Muscle of leg (tissue), 11 donors: Measurements from ENCODE around the gene PSMC3. TPM values are rescaled to one million over a fixed set of nuclear protein-coding genes. Genes with fewer than 3 reads are reported as not detected.

Source experiments
- DNase-seq: peaks from one replicate; pipeline ENCODE4 v3.0.0; 2013
- H3K27ac ChIP-seq: one replicate; pipeline ENCODE4 v1.5.1; 2013; ENCODE audit warnings: mild to moderate bottlenecking, low read length, control low read depth
- H3K27me3 ChIP-seq: one replicate; pipeline ENCODE4 v1.6.1; 2013; ENCODE audit warnings: low read length; ENCODE audit not compliant: control insufficient read depth, insufficient read depth
- H3K36me3 ChIP-seq: one replicate; pipeline ENCODE4 v1.6.1; 2013; ENCODE audit warnings: low read length; ENCODE audit not compliant: control insufficient read depth, insufficient read depth
- H3K4me1 ChIP-seq: one replicate; pipeline ENCODE4 v1.6.1; 2013; ENCODE audit warnings: low read length; ENCODE audit not compliant: control insufficient read depth, insufficient read depth
- H3K4me3 ChIP-seq: one replicate; pipeline ENCODE4 v1.5.1; 2013; ENCODE audit warnings: low read length, control low read depth
- H3K9me3 ChIP-seq: replicated peaks from 2 replicates; pipeline ENCODE4 v1.6.1; 2013; ENCODE audit warnings: low read depth, low read length; ENCODE audit not compliant: control insufficient read depth
- WGBS: methylation state at CpG from one replicate; pipeline ENCODE4 v1.1.5; 2013; ENCODE audit warnings: missing lambda C conversion rate; ENCODE audit not compliant: insufficient coverage; 5-methylcytosine and 5-hydroxymethylcytosine counted together
- polyA plus RNA-seq, 8 donors: library from polyadenylated mRNA; unstranded; fragments of 120-200 nt; gene quantifications; one replicate each; pipeline versions ENCODE4 v1.2.1 to v1.2.3, GENCODE V29; 2013; ENCODE audit warnings: inconsistent platforms in 1 of 8, low replicate concordance in 1 of 8; ENCODE audit not compliant: insufficient read length in 8 of 8, insufficient read depth in 1 of 8
- total RNA-seq: library from RNA; stranded (reverse); fragments of 120-200 nt; gene quantifications from one replicate; pipeline ENCODE4 v1.2.4, GENCODE V29; 2013

PSMC3 gene
- total and polyA plus RNA-seq, 9 donors = 99.1 to 159 (median 136) TPM

DNA sequence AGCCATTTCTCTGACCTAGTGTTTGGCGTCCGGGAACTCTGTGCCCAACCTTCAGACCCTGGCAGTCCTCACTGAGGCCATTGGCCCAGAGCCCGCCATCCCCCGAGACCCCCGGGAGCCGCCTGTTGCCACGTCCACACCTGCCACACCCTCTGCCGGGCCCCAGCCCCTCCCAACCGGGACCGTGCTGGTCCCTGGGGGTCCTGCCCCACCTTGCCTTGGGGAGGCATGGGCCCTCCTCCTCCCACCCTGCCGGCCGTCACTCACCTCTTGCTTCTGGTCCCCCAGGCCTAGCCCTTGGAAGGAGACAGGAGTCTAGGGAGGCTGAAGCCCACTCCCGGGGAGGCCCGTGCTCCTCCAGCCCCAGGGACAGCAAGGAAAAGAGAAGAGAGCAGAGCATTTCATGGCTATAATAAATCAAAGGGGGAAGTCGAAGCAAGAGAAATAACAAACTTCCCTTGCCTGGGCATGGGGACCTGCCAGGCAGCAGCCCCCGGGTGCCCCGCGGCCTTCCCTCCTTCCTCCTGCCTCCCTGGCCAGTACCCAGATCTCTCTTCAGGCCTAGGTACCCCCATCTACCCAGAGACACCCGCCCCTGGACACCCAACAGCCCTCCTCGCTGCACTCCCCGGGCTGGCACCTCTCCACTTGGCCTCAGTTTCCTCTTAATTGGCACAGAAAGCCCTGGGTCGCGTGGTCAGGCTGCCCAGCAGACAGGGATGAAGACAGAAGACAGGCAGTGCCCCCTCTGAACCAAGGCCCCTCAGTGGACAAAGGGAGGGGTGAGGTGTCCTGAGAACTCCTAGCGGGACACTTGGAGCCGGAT, 30.8 kb downstream of the PSMC3 start:
- Histone ChIP-seq H3K27ac (peak overlapping the region; percentile 86), H3K4me1 (peaks cover 52% of the 10 kb centered on the region), H3K4me3 (no peak overlapping the region), H3K36me3 (no peaks in the 10 kb centered on the region), H3K9me3 (no peaks in the 10 kb centered on the region), H3K27me3 (no peaks in the 10 kb centered on the region)
- WGBS = 71% methylated on average over 17 of the region's 25 CpGs
- DNase-seq = peak; percentile 10

DNA sequence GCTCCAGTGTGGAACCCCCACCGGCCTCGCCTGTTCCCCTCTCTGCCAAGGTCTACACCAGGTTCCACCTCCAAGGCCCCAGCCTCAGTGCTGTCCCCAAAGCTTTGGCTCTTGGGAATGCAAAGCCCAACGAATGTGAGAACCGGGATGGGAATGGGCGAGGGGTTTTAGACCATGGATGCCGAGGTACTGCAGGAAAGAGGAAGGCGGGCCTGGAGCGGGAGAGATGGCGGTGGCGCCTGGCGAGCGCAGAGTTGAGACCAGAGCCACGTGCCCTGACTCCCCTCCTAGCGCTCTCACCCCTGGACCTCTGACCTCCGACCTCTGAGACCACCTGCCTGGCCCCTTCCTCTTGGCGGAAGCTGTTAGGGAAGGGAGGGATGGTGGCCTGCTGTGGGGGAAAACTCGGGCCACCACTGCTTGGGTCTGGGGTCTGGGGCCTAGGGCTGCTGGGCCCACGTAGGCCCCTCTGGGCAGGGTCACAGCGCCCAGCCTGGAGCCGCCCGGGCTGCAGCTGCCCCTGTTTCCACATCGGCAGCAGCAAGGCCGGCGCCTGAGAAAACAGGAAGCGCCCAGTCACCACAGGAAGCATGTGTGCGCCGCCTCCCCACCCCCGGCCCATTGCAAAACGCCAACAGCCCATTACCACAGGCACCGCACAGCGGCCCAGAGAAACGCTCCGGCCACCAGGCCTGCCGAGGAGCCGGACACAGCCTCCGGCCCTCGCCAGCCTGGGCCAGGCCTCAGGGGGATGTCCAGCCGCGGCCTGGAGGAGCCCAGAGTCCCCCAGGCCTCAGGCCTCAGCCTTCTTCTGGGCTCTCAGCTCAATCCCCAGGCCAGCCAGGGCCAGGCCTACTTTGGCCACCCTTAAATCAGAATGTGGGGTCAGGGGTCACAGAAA, 31.7 kb downstream of the PSMC3 start:
- peak; percentile 66 for DNase-seq
- peak overlapping the region; percentile 86 for H3K27ac ChIP-seq
- H3K27me3 ChIP-seq = no peaks in the 10 kb centered on the region
- WGBS = 64% methylated on average over 28 of the region's 39 CpGs
- no peak overlapping the region for H3K4me3 ChIP-seq
- no peaks in the 10 kb centered on the region for H3K36me3 ChIP-seq
- H3K9me3 ChIP-seq = no peaks in the 10 kb centered on the region
- peaks cover 45% of the 10 kb centered on the region for H3K4me1 ChIP-seq

DNA sequence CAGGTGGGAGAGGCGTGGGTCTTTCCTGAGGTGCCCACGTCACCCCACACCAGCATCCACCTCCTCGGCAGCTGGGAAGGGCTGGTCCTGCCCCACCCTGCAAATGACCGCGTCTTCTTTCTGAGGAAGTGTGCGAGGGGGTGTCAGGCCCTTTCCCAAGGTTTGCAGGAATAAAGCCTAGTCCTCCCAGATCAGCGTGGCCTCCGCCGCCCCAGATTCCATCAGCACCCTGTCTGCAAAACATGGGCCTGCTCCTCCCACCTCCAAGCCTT, 32.3 kb downstream of the PSMC3 start:
- Histone ChIP-seq H3K4me3 (no peak overlapping the region), H3K27ac (peak overlapping the region; percentile 86), H3K36me3 (no peaks in the 10 kb centered on the region), H3K9me3 (no peaks in the 10 kb centered on the region), H3K27me3 (no peaks in the 10 kb centered on the region), H3K4me1 (peaks cover 45% of the 10 kb centered on the region)
- DNase-seq = peak; percentile 10
- WGBS = 79% methylated on average over 8 of the region's 9 CpGs

DNA sequence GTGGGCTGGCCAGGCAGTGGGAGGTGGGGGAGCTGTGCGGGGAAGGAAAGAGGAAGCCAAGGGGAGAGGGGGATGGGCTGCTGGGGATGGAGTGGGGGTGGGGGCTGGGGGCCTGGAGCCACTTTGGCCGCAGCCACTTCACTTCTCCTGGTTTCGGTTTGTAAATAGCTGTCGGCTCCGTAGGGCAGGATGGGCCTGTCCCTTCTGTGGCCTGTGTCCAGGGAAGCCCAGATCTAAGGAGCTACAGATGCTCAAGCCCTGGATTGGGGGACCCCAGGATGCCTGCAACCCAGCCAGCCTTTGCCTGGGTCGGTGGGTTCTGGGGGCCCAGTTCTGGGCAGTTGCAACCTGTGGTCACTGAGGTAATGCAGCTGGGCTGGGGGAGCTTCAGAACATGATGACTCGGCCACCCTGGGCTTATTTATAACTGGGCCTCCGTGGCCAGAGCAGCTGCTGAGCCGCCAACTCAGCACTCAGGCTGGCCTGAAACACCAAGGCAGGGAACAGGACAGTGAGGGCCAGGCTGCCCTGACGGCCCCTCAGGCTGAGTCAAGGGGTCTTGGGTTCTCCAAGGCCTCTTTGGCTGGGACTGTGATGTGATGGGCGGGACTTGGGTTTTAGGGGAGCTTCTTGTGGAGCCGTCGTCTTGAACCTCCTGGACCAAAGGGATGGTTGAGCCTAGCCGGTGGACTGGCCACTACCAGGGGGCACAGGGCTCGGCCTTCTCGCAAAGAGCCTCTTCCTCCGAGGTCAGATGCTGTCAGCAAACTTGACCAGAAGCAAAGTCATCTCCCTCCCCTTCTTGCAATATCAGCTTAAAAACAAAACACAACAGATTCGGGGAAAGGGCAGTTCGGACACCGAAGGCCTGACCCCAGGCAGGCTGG, 32.8 kb downstream of the PSMC3 start:
- no peaks in the 10 kb centered on the region for H3K9me3 ChIP-seq
- H3K36me3 ChIP-seq = no peaks in the 10 kb centered on the region
- peak; percentile 77 for DNase-seq
- H3K4me3 ChIP-seq = no peak overlapping the region
- peak overlapping the region; percentile 86 for H3K27ac ChIP-seq
- H3K27me3 ChIP-seq = no peaks in the 10 kb centered on the region
- peaks cover 43% of the 10 kb centered on the region for H3K4me1 ChIP-seq
- 47% methylated on average over 13 of the region's 20 CpGs for WGBS

DNA sequence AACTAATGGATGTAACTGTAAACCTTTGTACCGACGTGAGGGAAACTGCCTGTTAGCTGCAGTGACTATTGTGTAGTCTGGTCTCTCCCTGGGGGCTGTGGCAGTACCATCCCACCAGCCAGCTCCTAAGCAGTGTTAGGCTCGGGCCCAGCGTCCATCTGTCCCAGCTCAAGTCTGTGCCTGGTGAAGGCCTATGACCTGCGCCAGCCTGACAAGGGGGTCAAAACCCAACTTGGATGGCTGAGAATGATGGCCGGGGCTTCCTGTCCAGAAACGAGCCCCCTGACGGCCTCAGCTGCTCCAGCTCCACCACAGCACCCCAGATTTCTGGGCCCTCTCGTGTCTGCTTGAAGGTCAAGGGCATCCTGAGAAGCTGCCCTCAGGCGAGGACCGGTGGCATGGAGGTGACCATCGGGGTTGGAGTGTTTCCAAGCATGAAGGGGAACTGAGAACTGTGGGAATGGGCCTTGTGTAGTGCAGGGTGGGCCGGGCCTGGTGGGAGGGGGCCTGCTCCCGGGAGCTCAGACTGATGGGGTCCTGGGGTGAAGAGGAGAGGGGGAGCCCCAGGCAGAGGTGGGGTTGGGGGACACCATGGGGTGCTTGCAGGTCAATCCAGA, 33.6 kb downstream of the PSMC3 start:
- H3K4me3 ChIP-seq = no peak overlapping the region
- H3K4me1 ChIP-seq = peaks cover 43% of the 10 kb centered on the region
- no peak for DNase-seq
- peak overlapping the region; percentile 59 for H3K27ac ChIP-seq
- no peaks in the 10 kb centered on the region for H3K27me3 ChIP-seq
- WGBS = 79% methylated on average over 9 of the region's 14 CpGs
- H3K9me3 ChIP-seq = no peaks in the 10 kb centered on the region
- H3K36me3 ChIP-seq = no peaks in the 10 kb centered on the region

DNA sequence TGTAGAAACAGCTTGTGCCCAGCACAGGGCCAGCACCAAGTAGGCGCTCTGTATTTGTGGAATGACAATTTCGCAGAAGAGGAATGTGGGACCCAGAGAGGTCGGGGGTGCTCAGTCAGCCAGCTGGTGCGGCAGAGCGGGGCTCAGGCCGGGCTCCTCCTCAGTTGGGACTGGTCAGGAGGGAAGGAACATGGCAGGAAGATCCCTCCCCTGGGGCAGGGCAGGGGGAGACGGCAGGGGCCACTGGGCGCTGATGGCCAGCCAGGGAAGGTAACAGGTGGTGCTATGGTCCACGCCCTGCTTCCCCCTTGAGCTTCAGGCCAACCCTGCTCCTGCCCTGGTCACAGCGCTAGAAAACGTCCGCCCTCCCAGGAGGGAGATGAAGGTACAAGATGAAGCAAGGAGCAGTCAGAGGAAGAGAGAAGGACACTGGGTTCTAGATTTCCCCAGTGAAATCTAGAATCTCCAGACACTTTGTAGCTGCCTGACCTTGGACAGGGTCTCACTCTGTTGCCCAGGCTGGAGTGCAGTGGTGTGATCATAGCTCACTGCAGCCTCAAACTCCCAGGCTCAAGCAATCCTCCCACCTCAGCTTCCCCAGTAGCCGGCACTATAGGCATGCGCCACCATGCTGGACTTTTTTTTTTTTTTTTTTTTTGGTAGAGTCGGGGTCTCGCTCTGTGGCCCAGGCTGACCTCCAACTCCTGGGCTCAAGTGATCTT, 34.4 kb downstream of the PSMC3 start:
- peak overlapping the region; percentile 59 for H3K27ac ChIP-seq
- H3K4me3 ChIP-seq = no peak overlapping the region
- H3K9me3 ChIP-seq = no peaks in the 10 kb centered on the region
- WGBS = 73% methylated on average over 12 of the region's 16 CpGs
- DNase-seq = no peak
- no peaks in the 10 kb centered on the region for H3K27me3 ChIP-seq
- H3K36me3 ChIP-seq = no peaks in the 10 kb centered on the region
- peaks cover 43% of the 10 kb centered on the region for H3K4me1 ChIP-seq

DNA sequence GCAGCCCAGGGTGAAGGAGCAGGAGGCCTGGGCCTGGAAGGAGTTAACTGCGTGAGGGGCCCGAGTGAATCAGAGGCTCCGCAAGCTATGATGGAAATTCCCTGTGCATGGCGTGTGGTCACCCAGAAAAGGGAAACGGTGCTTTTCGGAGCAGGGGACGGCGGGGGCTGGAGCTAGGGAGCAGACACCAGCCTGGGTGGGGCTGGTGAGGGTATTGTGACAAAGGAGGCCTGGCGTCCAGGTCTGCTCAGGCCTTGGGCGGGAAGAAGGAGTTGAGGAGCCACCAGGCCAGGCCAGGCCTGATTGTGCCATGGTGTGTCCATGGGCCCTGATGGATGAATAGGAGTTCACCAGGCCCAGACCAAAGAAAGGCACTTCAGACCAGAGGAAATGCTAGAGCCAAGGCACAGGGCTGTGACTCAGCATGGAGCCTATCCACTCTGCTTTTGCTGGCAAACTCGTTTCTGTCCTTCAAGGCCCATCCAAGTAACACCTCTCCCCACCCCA, 35.1 kb downstream of the PSMC3 start:
- H3K27me3 ChIP-seq = no peaks in the 10 kb centered on the region

DNA sequence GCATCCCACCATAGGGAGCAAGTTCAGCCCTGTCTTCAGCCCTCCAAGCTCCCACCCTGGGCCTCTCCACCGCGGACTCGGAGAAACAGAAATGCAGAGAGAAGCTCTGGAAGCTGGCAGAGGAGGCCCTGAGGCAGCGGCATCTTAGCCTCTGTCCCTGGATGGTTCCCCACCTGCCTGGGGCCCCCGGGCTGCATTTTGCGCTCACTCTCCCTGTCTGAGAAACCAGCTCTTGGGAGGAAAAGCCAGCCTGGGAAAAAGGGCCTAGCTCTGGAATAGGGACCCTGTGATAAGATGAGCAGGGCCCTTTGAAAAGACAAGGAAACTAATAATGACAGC, 35.8 kb downstream of the PSMC3 start:
- peaks cover 39% of the 10 kb centered on the region for H3K4me1 ChIP-seq
- WGBS = 87% methylated on average over 4 of the region's 6 CpGs
- H3K36me3 ChIP-seq = no peaks in the 10 kb centered on the region
- no peaks in the 10 kb centered on the region for H3K9me3 ChIP-seq
- H3K27ac ChIP-seq = peak overlapping the region; percentile 59
- H3K4me3 ChIP-seq = no peak overlapping the region
- DNase-seq = no peak
- no peaks in the 10 kb centered on the region for H3K27me3 ChIP-seq

More for the DNA sequence above, 35.1 kb downstream of the PSMC3 start:
- Histone ChIP-seq H3K9me3 (no peaks in the 10 kb centered on the region), H3K36me3 (no peaks in the 10 kb centered on the region), H3K4me3 (no peak overlapping the region), H3K27ac (peak overlapping the region; percentile 59), H3K4me1 (peaks cover 43% of the 10 kb centered on the region)
- 74% methylated on average over 11 of the region's 11 CpGs for WGBS
- DNase-seq = peak; percentile 66
